GM20000 (cell line): ENCODE measurements around the gene C10orf90.

Experiments
- DNase-seq: peaks from one replicate; pipeline ENCODE4 v3.0.0; 2012; ENCODE audit warnings: low spot score
- CTCF ChIP-seq: IDR thresholded peaks from 2 replicates; pipeline ENCODE4 v1.5.1; 2012; ENCODE audit warnings: mild to moderate bottlenecking, control low read depth; ENCODE audit errors: extremely low read depth, missing control alignments

Gene C10orf90

GRCh38 chr10:126465771-126466170 lies 204.7 kb downstream of the C10orf90 start:
- no peak for TF ChIP-seq CTCF
- no peak for DNase-seq

GRCh38 chr10:126463286-126463685 lies 207.2 kb downstream of the C10orf90 start:
- no peak for TF ChIP-seq CTCF
- DNase-seq: no peak

- TF ChIP-seq CTCF: no peak
- no peak for DNase-seq
These were observed 209.1 kb downstream of the C10orf90 start for GRCh38 chr10:126461289-126461940.

GRCh38 chr10:126459878-126460481 lies 210.5 kb downstream of the C10orf90 start:
- DNase-seq: no peak

GRCh38 chr10:126459032-126459831 lies 211.3 kb downstream of the C10orf90 start:
- TF ChIP-seq CTCF: no peak
- DNase-seq: no peak

More at GRCh38 chr10:126459878-126460481, 210.5 kb downstream of the C10orf90 start:
- no peak for TF ChIP-seq CTCF

GRCh38 chr10:126458466-126458865 lies 212.0 kb downstream of the C10orf90 start:
- no peak for TF ChIP-seq CTCF
- no peak for DNase-seq

GRCh38 chr10:126456632-126457031 lies 213.9 kb downstream of the C10orf90 start:
- DNase-seq: no peak
- no peak for TF ChIP-seq CTCF
